Liver (tissue), 3 donors: ENCODE measurements around the gene NDUFS4.

Experiments used
- ATF3 ChIP-seq: IDR thresholded peaks from 2 replicates; pipeline ENCODE4 v1.6.1; 2016; ENCODE audit warnings: antibody characterized with exemption
- CTCF ChIP-seq: fragments of 150-350 bp; IDR thresholded peaks from 2 replicates; pipeline ENCODE4 v1.5.1; 2017; ENCODE audit warnings: improper control_type of control experiment, low read depth, low read length; ENCODE audit not compliant: missing input control
- EGR1 ChIP-seq, 2 donors: IDR thresholded peaks; 2 replicates each; pipeline ENCODE4 v1.6.1; 2016 to 2018; ENCODE audit warnings: antibody characterized with exemption in 2 of 2, low read depth in 2 of 2
- GABPA ChIP-seq, 2 donors: IDR thresholded peaks in 1 of 2; conservative IDR thresholded peaks in 1 of 2; 2 replicates each; pipeline ENCODE4 v1.6.1; 2016; ENCODE audit warnings: antibody characterized with exemption in 2 of 2, mild to moderate bottlenecking in 1 of 2, moderate library complexity in 1 of 2
- HNF4G ChIP-seq: IDR thresholded peaks from 2 replicates; pipeline ENCODE4 v1.6.1; 2016; ENCODE audit warnings: antibody characterized with exemption
- JUND ChIP-seq, 2 donors: IDR thresholded peaks; 2 replicates each; pipeline ENCODE4 v1.6.1; 2016; ENCODE audit warnings: antibody characterized with exemption in 2 of 2
- MAX ChIP-seq: IDR thresholded peaks from 2 replicates; pipeline ENCODE4 v1.6.1; 2016; ENCODE audit warnings: antibody characterized with exemption
- RAD21 ChIP-seq, 2 donors: IDR thresholded peaks; 2 replicates each; pipeline ENCODE4 v1.6.1; 2016; ENCODE audit warnings: antibody characterized with exemption in 2 of 2, mild to moderate bottlenecking in 2 of 2
- REST ChIP-seq: IDR thresholded peaks from 2 replicates; pipeline ENCODE4 v1.6.1; 2016; ENCODE audit warnings: antibody characterized with exemption, mild to moderate bottlenecking
- SP1 ChIP-seq: IDR thresholded peaks from 2 replicates; pipeline ENCODE4 v1.6.1; 2018; ENCODE audit warnings: antibody characterized with exemption, mild to moderate bottlenecking
- TAF1 ChIP-seq: conservative IDR thresholded peaks from 2 replicates; pipeline ENCODE4 v1.6.1; 2016; ENCODE audit warnings: antibody characterized with exemption, mild to moderate bottlenecking
- YY1 ChIP-seq: IDR thresholded peaks from 2 replicates; pipeline ENCODE4 v1.6.1; 2016; ENCODE audit warnings: antibody characterized with exemption, mild to moderate bottlenecking
- ZBTB33 ChIP-seq: IDR thresholded peaks from 2 replicates; pipeline ENCODE4 v1.6.1; 2016; ENCODE audit warnings: antibody characterized with exemption
- donor health status: healthy.
- donor health status: healthy.

- TF ChIP-seq CTCF (no peak), TAF1 (no peak), GABPA (IDR thresholded peaks at IDR 0.05 in 1 of 2, conservative IDR thresholded peaks at IDR 0.05 in 1 of 2) (no peak), JUND (IDR thresholded peaks at IDR 0.05) (no peak), REST (no peak), SP1 (no peak), MAX (no peak), ZBTB33 (no peak), EGR1 (IDR thresholded peaks at IDR 0.05; ENCODE audit: low read depth in 2 of 2) (no peak), HNF4G (no peak), RAD21 (IDR thresholded peaks at IDR 0.05) (no peak), YY1 (no peak), ATF3 (no peak)
Observed at GRCh38 chr5:53601570-53601969, 41.1 kb downstream of the NDUFS4 start.
